Esophagus muscularis mucosa (tissue), 4 donors: ENCODE data around the gene GAD2.

ENCODE experiments used
- EP300 ChIP-seq: sonication (generic); formaldehyde crosslinking; IDR thresholded peaks from one replicate; pipeline ENCODE4 v1.6.1; 2017; ENCODE audit warnings: antibody characterized with exemption
- POLR2A ChIP-seq: fragments of 450-650 bp; IDR thresholded peaks from one replicate; pipeline ENCODE4 v1.6.1; 2017; ENCODE audit warnings: antibody characterized with exemption, moderate library complexity, mild to moderate bottlenecking, low read depth
- POLR2AphosphoS5 ChIP-seq, 2 donors: sonication (generic); formaldehyde crosslinking; IDR thresholded peaks; one replicate each; pipeline ENCODE4 v1.6.1; 2017; ENCODE audit warnings: antibody characterized with exemption in 2 of 2
- TF ChIP-seq, protein P1 (sequence below), 3 experiments: fragments of 200-600 bp in 2 of 3; fragments of 450-650 bp in 1 of 3; sonication (generic) in 2 of 3; IDR thresholded peaks; one replicate each; pipeline ENCODE4 v1.5.1; 2017 to 2019; ENCODE audit warnings: antibody characterized with exemption in 3 of 3, mild to moderate bottlenecking in 2 of 3, moderate library complexity in 1 of 3

DNA sequence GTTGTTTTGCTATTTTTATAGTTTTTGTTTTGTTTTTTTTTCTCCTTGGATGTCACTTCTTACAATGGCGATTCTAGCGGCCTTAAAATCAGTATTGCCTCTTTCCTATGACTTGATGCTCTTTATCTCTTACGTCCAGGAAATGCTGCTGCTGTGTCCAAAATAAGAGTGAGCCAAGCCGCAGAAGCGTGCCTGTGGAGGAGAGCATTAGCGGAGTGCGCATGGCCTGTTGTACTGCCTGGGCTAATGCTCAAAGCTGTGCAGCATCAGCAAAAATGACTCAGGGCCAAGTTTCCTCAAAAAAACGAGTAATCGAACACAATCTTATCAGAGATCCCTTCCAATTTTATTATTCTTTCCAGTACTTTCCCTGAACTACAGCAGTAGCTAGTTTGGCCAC, 18.5 kb upstream of the GAD2 start:
- TF ChIP-seq, protein P1, sequence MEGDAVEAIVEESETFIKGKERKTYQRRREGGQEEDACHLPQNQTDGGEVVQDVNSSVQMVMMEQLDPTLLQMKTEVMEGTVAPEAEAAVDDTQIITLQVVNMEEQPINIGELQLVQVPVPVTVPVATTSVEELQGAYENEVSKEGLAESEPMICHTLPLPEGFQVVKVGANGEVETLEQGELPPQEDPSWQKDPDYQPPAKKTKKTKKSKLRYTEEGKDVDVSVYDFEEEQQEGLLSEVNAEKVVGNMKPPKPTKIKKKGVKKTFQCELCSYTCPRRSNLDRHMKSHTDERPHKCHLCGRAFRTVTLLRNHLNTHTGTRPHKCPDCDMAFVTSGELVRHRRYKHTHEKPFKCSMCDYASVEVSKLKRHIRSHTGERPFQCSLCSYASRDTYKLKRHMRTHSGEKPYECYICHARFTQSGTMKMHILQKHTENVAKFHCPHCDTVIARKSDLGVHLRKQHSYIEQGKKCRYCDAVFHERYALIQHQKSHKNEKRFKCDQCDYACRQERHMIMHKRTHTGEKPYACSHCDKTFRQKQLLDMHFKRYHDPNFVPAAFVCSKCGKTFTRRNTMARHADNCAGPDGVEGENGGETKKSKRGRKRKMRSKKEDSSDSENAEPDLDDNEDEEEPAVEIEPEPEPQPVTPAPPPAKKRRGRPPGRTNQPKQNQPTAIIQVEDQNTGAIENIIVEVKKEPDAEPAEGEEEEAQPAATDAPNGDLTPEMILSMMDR (IDR thresholded peaks at IDR 0.05) = no peak
- TF ChIP-seq POLR2A = no peak
- no peak for TF ChIP-seq POLR2AphosphoS5 (IDR thresholded peaks at IDR 0.05)
- TF ChIP-seq EP300 = no peak
